Activated gamma-delta T cell treated with Interleukin-2 at 50 U/mL for 16 hours (primary cell): ENCODE results near the gene GAS2L1.

Experiments
- DNase-seq: peaks from one replicate; pipeline ENCODE4 v3.0.0-alpha.2; 2020

GAS2L1 gene

DNA sequence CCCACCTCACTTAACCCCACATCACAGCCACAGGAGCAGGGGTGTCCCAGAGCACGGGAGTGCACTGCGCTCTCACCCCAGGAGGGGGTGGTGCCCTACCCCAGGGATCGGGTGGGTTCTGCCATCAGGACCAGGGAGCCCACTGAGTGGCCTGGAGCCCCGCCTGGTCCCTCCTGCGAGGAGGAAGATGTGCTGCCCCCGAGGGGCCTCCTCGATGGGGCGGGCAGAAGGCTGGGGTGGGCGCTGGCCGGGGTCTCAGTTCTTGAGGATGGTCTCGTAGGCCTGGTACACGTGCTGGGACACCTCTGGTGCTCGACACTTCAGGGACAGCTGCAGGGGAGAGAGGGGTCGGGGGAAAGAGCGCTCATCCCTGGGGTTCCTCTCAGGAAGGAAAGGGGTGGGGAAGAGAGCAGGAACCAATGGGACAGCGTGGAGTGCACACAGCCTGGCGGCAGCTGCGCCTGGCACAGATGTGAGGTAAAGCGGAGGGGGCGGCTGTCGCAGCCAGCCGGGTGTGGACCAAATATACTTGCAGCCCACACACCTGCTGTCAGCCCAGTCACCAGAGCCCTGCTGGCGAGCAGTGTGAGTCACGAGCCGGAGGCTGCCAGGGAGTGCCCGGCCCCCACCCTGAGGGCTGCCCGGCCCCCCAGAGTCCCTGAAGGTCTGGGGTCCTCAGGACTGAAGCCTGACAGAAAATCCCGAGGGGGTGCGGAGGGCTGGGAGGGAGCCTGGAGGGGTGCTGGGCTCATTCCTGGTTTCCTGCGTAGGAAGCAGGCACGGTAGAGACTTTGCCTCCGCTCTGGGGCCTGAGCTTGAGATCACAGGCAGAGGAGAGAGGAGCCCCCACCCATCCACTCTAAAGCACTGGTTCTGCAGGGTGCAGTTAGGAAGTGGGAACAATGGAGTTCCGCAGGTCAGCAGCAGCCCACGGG is 22.4 kb downstream of the GAS2L1 start:
- no peak for DNase-seq

DNA sequence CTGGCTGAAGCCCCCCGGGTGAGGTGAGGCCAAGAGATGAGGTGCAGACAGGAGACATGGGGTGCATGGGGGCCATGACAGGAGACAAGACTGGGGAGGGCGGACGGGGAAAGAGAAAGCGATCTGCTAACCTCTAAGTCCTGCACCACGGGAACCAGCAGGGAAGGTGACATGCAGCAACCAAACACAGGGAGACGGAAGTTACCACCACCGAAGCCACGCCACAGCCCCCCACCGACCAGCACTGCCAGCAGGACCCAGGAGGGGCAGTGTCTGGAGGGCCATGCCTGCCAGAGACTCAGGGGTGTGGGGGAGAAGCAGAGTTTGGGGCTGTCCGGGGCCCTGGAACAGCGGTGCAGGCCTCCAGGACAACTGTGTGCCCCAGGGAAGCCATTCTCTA is 23.1 kb downstream of the GAS2L1 start:
- no peak for DNase-seq

DNA sequence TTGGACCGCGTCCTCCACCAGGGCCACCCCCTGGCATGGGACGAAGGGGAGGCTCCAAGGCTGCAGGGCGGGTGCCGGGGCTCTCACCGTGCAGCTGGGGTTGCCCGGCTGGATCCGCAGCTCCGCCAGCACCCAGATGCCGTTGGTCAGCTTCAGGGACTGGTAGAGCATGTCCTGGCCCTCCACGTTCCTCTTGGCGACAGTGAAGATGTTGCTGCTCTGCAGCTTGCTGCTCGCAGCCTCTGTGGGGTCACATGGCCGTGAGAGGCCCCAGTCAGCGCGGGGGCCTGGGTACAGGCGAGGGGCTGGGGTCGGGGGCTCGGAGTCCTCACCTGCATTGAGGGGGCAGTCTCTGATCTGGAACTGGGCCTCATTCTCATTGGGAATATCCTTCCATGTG is 23.8 kb downstream of the GAS2L1 start:
- DNase-seq, result no peak

DNA sequence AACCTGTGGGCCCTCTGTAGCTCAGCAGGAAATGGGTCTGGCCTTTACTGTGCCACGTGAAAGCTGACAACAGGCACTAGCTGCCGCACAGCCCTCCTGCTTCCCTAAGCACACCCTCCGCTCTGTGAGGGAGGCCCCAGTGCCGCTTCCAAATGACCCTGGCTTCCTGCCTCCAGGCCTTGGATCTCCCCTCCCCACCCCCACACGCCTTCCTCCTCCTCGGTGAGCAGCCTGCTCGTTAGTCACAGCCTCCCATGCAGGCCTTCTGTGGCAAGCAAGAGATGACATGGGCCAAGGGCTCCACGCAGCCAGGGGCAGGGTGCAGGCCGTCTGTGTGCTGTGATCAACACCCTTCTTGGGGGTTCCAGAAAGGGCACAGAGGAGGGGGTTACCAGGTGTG is 24.3 kb downstream of the GAS2L1 start:
- DNase-seq, result no peak

DNA sequence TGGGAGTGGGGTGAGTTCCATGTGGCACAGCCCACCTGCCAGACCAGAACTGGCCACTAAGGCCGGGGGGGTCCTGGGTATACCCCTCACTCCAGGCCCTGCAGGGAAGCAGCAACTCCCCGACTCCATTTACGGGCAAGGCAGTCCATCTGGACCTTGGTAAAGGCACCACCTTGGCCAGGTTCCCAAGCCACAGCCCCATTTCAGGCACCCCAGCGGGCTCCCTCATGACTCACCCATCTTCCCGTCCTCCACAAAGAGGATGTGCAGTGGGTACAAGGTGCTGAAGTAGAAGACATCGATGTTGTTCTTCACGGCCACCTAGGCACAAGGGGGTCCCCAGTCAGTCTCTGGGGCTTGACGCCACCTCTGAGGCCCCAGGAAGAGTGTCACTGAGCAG is 24.8 kb downstream of the GAS2L1 start:
- no peak for DNase-seq

DNA sequence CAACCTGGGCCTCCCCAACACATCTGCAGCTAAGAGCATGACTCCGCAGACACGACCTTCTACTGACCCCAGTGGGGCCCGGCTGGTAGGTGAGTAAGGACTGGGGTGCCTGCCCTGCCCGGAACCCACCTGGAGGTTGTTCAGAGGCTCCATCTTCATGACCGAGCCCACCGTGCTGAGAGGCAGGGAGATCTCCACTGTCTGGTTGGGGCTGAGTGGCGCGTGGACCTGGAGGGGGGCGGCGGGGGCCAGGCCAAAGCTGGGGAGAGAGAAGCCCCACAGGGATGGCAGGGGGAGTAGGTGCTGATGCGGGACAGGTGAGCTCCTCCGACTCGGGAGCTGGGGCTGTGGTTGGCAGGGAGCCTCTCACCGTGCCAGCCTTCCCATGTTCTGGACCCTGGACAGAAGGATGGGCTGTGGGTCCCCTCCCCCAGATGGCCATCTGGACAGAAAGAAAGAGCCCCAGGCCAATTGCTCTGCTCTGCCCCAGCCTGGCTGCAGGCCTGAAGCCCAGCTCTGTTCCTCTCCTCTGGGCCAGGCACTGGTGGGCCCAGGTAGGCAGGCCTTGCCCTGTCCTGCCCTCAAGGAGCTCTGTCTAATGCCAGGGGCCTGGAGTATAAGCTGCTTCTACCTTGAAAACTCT is 25.3 kb downstream of the GAS2L1 start:
- DNase-seq, result no peak

DNA sequence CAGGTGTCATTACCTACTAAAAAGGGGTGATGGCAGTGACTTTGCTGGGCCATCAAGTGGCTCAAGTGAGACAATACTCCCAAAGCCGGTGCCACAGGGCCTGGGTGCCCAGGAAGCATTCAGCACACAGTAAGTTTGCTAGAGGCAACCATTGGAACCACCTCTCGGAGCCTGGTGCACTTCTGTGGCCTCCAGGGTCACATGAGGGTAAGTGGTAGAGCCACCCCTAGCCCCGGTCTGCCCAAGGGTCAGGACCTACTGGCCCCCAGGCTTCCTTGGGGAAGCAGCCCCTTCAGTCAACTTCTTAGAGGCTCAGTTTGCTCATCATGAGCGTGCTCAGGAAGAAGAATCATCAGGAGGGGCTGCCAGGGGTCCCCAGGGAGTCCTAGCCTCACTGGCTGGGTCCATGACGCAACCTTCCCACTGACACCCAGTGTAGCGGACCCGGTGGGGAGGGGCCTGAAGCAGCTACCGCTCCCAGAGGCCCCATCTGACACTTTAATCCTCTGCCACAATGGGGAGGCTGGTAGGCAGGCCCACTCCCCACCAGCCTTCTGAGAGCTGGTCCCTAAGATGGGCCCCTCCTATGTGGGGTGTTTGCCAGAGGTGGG is 26.5 kb downstream of the GAS2L1 start:
- DNase-seq, result no peak

DNA sequence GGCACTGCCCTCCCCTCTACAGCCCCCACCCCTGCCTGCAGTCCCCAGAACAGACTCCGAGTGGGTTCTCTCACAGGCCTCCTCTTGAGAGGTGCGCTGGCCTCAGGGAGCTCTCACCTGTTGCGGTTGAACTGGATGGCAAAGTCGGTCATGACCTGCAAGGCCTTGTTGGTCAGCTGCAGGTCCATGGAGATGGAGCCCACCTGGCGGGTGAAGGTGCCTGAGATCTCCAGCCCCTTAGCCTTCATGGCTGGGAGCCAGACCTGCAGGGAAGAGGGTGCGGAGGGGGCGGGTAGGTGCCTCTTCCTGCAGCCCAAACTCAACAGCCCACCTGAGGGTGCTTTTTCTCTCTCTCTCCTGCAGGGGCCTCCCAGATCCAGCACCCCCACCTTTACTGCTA is 27.7 kb downstream of the GAS2L1 start:
- no peak for DNase-seq

DNA sequence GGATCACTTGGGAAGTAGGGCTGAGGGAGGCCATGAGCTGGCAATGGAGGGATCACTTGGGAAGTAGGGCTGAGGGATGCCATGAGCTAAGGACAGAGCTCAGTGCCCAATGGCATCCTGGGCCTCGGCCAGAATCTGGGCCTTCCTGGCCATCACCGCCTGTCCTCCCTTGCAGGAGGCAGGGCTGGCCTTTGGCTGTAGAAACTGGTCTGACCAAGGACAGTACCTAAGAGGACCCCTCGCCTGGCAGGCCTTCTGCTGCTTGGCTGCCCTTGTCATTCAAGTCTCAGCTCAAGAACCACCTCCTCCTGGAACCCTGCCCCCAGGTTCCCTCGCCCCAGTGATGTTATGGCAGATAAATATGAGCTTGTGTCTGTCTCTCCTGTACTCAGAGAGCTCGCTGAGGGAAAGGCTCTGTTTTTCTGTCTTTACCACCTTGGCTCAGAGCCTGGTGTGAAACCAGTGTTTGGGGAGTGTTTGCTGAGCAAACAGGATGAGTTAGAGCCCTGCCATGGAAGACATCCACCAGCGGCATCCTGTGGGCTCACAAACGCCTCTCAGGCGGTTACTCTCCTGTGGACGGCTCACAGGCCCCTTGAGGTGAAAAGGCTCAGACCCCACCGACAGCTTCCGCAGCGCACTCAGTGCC is 28.4 kb downstream of the GAS2L1 start:
- DNase-seq, result no peak

DNA sequence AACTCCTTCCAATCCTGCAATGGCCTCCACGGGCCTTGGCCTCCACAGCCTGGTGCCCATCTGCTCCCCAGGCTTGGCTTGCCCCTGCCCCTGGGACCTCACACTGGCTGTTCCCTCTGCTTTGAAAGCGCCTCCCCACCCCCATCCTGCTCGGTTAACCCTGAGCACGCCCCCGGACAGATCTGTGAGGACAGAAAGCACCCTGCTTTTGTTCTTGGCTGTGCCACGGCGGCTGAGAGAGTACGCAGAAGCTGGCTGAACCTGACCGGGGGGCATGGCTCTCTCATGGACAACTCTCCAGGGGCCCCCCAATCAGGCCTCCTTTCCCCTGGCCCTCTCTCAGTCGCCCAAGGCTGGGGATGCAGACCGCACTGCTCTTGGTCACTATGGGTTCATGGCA is 29.2 kb downstream of the GAS2L1 start:
- DNase-seq, result no peak

DNA sequence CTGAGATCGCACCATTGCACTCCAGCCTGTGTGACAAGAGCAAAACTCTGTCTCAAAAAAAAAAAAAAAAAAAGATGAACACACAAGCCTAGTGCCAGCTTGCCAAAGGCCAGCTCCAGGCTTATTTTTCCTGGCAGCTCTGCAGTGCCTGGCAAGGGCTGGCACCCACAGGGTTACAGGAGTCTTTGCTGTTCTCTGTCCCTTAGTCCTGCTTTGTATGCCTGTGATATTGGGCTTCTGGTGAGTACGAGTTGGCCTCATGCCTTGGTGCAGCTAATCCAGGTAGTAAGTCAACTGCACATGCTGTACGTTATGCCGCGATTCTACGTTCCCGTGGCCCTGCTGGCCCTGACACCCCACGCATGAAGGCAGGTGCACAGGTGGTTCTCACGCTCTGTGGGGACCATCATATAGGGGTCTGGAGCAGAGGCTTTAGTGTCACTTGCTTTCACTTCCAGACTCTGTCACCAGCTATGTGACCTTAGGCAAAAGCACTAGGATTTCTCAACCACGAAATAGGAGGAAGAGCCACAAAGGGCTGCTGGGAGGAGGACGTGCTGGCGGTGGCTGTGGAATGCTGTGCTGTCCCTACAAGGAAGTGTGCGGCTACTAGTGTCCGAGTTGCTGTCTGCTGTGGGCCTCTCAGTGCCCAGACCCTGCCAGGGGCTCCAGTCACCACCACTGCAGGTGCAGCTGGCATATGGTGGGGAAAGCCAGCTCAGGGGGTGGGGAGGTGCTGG is 30.5 kb downstream of the GAS2L1 start:
- no peak for DNase-seq

DNA sequence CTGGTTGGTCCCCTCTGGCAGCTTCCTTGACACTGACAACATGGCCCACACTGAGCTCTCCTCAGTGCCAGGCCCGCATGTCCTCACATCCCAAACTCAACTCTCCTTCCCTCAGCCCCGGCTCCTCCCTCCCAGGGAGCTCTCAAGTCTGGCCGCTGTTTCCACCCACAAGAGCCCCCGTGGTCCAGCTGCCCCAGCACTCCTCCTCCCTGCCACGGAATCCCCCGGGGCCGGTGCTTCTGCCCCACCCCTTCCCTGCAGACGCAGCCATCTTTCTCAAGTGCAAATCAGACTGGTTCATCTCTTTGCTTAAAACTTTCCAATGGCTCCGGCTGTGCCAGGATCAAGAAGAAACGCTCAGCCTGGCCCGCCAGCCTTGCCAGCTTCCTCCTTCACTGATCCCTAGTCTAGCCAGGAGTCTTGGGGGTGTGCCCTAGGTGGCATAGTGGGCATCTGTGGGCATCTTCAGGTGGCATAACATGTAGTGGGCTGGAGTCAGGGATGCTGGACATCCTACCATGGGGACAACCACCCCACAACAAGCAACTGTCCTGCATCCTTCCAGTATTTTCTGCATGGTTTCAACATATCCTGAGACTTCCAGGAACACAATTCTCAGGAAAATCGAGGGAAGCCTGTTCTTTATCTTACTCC is 31.3 kb downstream of the GAS2L1 start:
- DNase-seq, result no peak

DNA sequence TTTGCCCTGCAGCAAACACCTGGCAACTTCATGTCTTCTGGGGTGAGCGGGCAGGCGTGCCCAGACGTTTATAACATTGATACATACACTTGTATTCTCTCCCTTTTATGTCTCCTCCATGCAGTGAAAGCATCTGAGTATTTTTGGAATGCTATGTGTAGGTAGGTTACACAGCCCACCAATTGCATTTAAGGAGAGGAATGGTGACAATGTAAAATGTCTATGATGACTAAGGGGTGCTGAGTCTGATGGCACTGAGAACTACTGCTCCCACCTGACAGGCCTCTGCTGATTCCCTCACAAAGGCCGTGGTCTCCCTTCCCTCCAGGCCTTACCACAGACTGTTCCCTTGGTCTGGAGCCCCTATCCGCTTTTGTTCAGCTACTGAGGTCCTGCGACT is 31.9 kb downstream of the GAS2L1 start:
- no peak for DNase-seq

DNA sequence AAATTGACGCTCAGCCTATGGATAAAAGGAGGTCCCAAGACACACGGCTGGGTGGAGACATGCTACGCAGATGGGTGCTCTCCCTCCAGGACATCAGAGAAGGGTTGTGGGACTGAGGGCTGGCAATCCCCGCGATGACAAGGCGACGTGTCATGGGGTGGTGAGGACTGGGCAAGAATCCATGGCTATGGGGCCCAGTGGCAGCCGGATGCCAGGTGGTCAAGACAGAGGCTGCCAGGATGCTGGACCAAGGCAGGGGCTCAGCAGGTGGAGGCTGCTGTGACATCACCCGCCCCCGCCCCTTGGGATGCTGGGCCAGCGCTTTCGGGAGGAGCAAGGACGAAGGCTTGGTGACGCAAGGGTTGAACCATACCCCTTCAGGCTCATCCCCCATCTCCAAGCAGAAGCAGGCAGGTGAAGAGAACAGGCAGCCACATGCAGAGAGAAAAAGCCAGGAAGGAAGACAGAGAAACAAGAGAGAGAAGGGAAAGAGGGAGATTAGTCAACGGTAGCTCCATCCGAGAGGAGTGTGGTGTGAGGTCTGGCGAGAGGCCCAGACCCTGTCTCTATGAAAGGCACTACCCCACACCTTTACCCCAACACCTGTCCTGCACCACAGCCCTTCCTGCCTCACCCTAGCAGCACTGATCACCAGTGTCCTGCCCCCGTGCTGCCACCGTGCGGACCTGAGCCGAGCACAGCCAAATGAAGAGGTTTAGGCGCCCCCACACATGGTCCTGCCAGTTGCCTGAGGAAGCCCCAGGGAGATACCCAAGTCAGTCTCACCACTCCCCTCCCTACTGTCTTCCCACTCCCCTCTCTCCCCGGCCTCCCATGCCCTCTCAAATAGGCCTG is 33.2 kb downstream of the GAS2L1 start:
- DNase-seq, result no peak

DNA sequence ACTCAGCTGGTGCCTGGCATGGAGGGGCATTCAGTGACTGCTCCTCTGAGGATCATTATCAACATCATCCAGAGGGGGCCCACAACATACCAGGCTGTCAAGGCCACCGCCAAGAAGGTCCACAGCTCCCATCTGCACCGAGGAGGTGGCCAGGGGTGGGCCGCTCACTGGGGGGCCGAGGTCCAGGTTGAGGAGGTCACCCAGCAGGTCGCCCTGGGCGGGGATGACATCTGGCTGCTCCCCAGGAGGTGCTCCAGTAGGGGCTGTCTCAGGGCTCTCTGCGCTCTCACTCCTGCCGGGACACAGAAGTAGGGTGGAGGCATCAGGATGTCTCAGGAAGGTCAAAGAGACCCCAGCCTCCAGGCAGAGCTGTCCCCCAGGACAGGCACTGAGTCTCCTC is 34.1 kb downstream of the GAS2L1 start:
- DNase-seq, result no peak

DNA sequence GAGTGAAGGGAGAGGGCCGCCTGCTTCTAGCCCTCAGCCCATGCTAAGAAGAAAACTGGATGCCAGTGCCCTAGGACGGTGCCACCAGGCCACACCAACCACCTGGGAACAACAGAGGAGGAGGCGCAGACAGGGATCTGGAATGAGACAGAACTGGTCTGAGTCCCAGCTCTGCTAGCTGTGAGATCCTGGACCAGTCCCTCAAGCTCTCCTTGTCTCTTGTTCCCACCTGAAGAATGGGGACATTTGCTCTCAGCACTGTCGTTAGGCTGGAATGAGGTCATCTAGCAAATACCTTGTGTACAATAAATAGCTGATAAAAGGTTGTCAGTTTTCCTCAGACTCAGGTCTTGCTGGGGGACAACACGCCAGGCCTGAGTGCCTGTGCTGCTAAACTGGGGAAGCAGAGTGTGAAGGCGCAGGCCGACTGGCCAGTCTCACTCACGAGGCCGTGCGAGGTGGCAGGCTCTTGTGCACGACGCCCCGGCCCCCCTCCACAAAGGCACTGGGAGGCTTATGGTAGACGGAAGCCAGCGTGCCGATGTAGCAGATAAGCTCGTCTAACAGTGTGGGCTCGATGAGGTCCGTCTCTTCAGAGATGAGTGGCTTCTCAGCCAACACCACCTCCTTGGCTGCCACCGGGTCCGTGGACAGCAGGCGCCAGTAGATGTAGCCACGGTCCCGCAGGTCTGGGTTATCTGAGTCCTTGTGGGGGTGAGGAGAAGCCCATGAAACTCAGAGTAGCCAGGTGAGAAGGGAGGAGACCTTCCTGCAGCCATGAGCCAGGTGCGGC is 34.8 kb downstream of the GAS2L1 start:
- no peak for DNase-seq

DNA sequence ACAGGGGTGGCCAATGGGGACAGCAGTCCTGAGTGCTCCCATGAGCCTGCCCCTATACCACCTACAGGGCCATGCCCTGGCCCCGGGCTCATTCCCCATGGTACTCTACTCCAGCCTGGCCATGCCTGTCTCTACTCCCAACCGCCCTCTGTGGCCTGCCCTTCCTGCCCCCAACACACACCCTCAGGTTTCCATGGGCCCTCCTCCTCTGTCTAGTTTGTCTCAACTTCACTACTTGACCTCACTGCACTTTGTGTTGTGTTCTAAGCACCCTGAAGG is 35.3 kb downstream of the GAS2L1 start:
- DNase-seq, result no peak

DNA sequence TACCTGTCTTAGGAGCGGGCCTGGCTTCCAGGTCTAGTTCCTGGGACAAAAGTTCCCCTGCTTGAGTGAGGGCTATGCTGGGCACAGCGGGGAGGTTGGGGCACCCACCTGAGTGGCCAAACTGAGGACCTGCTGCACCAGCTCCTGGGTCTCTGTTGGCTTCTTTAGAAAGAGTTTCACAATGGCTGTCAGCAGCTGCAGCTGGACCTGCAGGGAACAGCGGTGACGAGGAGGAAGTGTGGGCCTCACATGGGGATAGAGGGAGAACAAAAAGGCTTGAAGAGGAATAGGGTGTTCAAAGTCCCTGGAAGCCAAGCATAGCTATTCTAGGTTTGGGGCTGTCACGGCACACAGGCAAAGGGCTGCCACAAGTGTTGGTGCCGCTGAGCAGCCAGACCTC is 35.7 kb downstream of the GAS2L1 start:
- no peak for DNase-seq

DNA sequence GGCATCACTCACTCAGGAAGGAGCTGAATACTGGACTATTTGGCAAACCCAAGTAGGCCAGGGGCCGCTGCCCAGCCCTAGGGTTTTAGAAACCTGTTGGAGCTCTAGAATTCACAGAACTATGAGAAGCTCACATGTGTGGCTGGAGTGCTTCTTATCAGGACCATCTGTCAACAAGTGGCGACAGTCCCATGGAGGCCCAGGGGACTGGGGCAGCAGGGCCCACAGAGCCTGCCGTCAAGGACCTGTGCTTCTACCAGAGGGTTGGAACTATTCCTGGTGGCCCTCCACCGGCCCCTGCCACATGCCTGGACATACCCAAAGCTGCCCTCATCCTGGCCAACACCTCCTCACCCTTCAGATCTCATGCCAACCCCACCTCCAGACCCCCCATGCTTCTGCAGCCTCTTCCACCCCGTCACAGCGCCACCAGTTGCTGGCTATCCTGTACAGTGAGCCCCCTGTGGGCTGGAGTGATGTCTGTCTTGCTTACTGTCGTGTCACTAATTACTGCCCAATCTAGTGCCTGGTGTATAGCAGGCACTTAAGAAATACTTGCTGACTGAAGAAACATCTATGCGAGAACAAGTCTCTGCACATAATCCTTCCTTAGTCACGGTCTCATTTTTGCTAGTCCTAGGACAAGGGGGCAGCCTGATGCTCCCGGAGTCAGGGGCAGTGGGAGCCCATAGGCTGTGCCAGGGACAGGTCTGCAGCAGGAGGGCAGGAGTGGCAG is 36.3 kb downstream of the GAS2L1 start:
- DNase-seq, result no peak

DNA sequence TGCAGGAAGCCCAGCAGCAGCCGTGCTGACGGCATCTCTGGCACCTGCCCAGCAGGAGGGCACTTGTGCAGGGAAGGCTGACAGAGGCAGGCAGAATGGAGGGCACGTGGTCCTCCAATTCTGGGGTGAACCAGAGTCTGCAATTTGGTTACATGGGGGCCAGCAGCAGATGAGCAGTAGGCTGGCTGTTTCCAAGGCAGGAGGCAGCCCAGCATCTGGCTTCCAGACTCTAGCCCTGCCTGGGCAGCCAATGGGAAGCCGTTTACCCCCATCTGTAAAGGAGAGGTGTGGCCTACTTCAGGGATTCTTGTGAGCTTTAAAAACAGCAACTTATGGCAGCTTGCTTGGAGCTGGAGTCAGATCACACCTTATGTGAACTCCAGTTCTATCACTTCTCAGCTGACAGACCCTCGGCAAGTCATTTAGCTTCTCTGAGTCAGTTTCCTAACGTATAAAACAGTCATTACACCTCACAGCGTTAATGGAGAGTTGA is 36.9 kb downstream of the GAS2L1 start:
- no peak for DNase-seq
